Measurements from ENCODE around the gene SMYD3.

SMYD3 gene

GRCh38 chr1:246527402-246528088, 20.5 kb upstream of the SMYD3 start:
- peaks cover 4 to 5% of the 10 kb centered on the region in 2 donors for H3K4me1 Mint-ChIP-seq
- H3K27me3 Mint-ChIP-seq, result no peaks in the 10 kb centered on the region
- ATAC-seq (replicated peaks), result peak; percentile 27 to 46
- no peak for DNase-seq
- peaks cover 13 to 15% of the 10 kb centered on the region in 2 donors for H3K9me3 Mint-ChIP-seq
- no peak overlapping the region for H3K4me3 Mint-ChIP-seq
- H3K36me3 Mint-ChIP-seq, result peaks cover 1 to 4% of the 10 kb centered on the region in 2 donors
- no peak overlapping the region for H3K27ac Mint-ChIP-seq

GRCh38 chr1:246526915-246527314, 19.8 kb upstream of the SMYD3 start:
- no peaks in the 10 kb centered on the region for H3K27me3 Mint-ChIP-seq
- H3K4me3 Mint-ChIP-seq, result no peak overlapping the region
- DNase-seq (no peak), ATAC-seq (replicated peaks) (no peak)
- H3K36me3 Mint-ChIP-seq, result peaks cover 1 to 4% of the 10 kb centered on the region in 2 donors
- H3K9me3 Mint-ChIP-seq, result peaks cover 13 to 14% of the 10 kb centered on the region in 2 donors
- H3K4me1 Mint-ChIP-seq, result peaks cover 4 to 5% of the 10 kb centered on the region in 2 donors
- no peak overlapping the region for H3K27ac Mint-ChIP-seq

GRCh38 chr1:246526380-246526779, 19.3 kb upstream of the SMYD3 start:
- Mint-ChIP-seq H3K4me1 (peaks cover 4 to 5% of the 10 kb centered on the region in 2 donors), H3K27me3 (no peaks in the 10 kb centered on the region), H3K27ac (no peak overlapping the region), H3K36me3 (peaks cover 1 to 3% of the 10 kb centered on the region in 2 donors), H3K9me3 (peaks cover 12% of the 10 kb centered on the region in 2 donors), H3K4me3 (no peak overlapping the region)
- no peak for ATAC-seq (replicated peaks)
- DNase-seq, result no peak

GRCh38 chr1:246519514-246519913, 12.4 kb upstream of the SMYD3 start:
- no peak for ATAC-seq (replicated peaks)
- Mint-ChIP-seq H3K27ac (no peak overlapping the region), H3K9me3 (peaks cover 0 to 5% of the 10 kb centered on the region in 2 donors), H3K36me3 (peaks cover 0 to 2% of the 10 kb centered on the region in 2 donors), H3K4me3 (no peak overlapping the region), H3K4me1 (no peaks in the 10 kb centered on the region), H3K27me3 (peaks cover 0 to 5% of the 10 kb centered on the region in 2 donors)
- DNase-seq, result no peak

- Mint-ChIP-seq H3K4me3 (no peak overlapping the region), H3K36me3 (peaks cover 0 to 2% of the 10 kb centered on the region in 2 donors), H3K9me3 (peaks cover 0 to 10% of the 10 kb centered on the region in 2 donors), H3K27ac (no peak overlapping the region), H3K27me3 (peaks cover 0 to 5% of the 10 kb centered on the region in 2 donors), H3K4me1 (no peaks in the 10 kb centered on the region)
- no peak for DNase-seq
- ATAC-seq (replicated peaks), result no peak
These were observed 11.6 kb upstream of the SMYD3 start for GRCh38 chr1:246518456-246519205.

GRCh38 chr1:246517391-246517790, 10.3 kb upstream of the SMYD3 start:
- peaks cover 0 to 12% of the 10 kb centered on the region in 2 donors for H3K9me3 Mint-ChIP-seq
- H3K27ac Mint-ChIP-seq, result no peak overlapping the region
- ATAC-seq (replicated peaks) (no peak), DNase-seq (no peak)
- H3K4me1 Mint-ChIP-seq, result no peaks in the 10 kb centered on the region
- peaks cover 0 to 5% of the 10 kb centered on the region in 2 donors for H3K27me3 Mint-ChIP-seq
- no peak overlapping the region for H3K4me3 Mint-ChIP-seq
- peaks cover 0 to 2% of the 10 kb centered on the region in 2 donors for H3K36me3 Mint-ChIP-seq

- peaks cover 0 to 12% of the 10 kb centered on the region in 2 donors for H3K9me3 Mint-ChIP-seq
These were observed 9.0 kb upstream of the SMYD3 start for GRCh38 chr1:246516126-246516525.

GRCh38 chr1:246515390-246516005, 8.4 kb upstream of the SMYD3 start:
- no peaks in the 10 kb centered on the region for H3K4me1 Mint-ChIP-seq
- H3K4me3 Mint-ChIP-seq, result no peak overlapping the region
- DNase-seq (no peak), ATAC-seq (replicated peaks) (no peak)
- no peak overlapping the region for H3K27ac Mint-ChIP-seq
- peaks cover 0 to 2% of the 10 kb centered on the region in 2 donors for H3K36me3 Mint-ChIP-seq
- peaks cover 0 to 12% of the 10 kb centered on the region in 2 donors for H3K9me3 Mint-ChIP-seq
- H3K27me3 Mint-ChIP-seq, result peaks cover 0 to 5% of the 10 kb centered on the region in 2 donors

More at GRCh38 chr1:246516126-246516525, 9.0 kb upstream of the SMYD3 start:
- peaks cover 0 to 2% of the 10 kb centered on the region in 2 donors for H3K36me3 Mint-ChIP-seq
- DNase-seq (no peak), ATAC-seq (replicated peaks) (no peak)
- H3K27ac Mint-ChIP-seq, result no peak overlapping the region
- no peak overlapping the region for H3K4me3 Mint-ChIP-seq
- peaks cover 0 to 5% of the 10 kb centered on the region in 2 donors for H3K27me3 Mint-ChIP-seq
- H3K4me1 Mint-ChIP-seq, result no peaks in the 10 kb centered on the region

GRCh38 chr1:246513619-246514343, 6.7 kb upstream of the SMYD3 start:
- peaks cover 0 to 12% of the 10 kb centered on the region in 2 donors for H3K9me3 Mint-ChIP-seq
- peaks cover 0 to 2% of the 10 kb centered on the region in 2 donors for H3K27me3 Mint-ChIP-seq
- ATAC-seq (replicated peaks) (no peak), DNase-seq (no peak)
- peaks cover 0 to 2% of the 10 kb centered on the region in 2 donors for H3K36me3 Mint-ChIP-seq
- H3K27ac Mint-ChIP-seq, result no peak overlapping the region
- no peak overlapping the region for H3K4me3 Mint-ChIP-seq
- H3K4me1 Mint-ChIP-seq, result no peaks in the 10 kb centered on the region

- DNase-seq, result no peak
- H3K36me3 Mint-ChIP-seq, result no peaks in the 10 kb centered on the region
- H3K27me3 Mint-ChIP-seq, result no peaks in the 10 kb centered on the region
- H3K9me3 Mint-ChIP-seq, result peaks cover 0 to 12% of the 10 kb centered on the region in 2 donors
- no peak overlapping the region for H3K27ac Mint-ChIP-seq
- H3K4me1 Mint-ChIP-seq, result peaks cover 0 to 2% of the 10 kb centered on the region in 2 donors
- no peak for ATAC-seq (replicated peaks)
- no peak overlapping the region for H3K4me3 Mint-ChIP-seq
These were observed 6.0 kb upstream of the SMYD3 start for GRCh38 chr1:246513041-246513440.

- peaks cover under 1 to 6% of the 10 kb centered on the region in 2 donors for H3K4me1 Mint-ChIP-seq
- H3K4me3 Mint-ChIP-seq, result no peak overlapping the region
- ATAC-seq (replicated peaks) (no peak), DNase-seq (no peak)
- no peak overlapping the region for H3K27ac Mint-ChIP-seq
- H3K9me3 Mint-ChIP-seq, result peaks cover 0 to 12% of the 10 kb centered on the region in 2 donors
- no peaks in the 10 kb centered on the region for H3K36me3 Mint-ChIP-seq
- no peaks in the 10 kb centered on the region for H3K27me3 Mint-ChIP-seq
These were observed 5.6 kb upstream of the SMYD3 start for GRCh38 chr1:246512635-246513034.

GRCh38 chr1:246512230-246512629, 5.2 kb upstream of the SMYD3 start:
- DNase-seq (no peak), ATAC-seq (replicated peaks) (no peak)
- Mint-ChIP-seq H3K4me3 (no peak overlapping the region), H3K27ac (no peak overlapping the region), H3K36me3 (no peaks in the 10 kb centered on the region), H3K27me3 (no peaks in the 10 kb centered on the region), H3K4me1 (peaks cover 5 to 10% of the 10 kb centered on the region in 2 donors), H3K9me3 (peaks cover 0 to 12% of the 10 kb centered on the region in 2 donors)

GRCh38 chr1:246511203-246511602, 4.1 kb upstream of the SMYD3 start:
- Mint-ChIP-seq H3K27me3 (no peaks in the 10 kb centered on the region), H3K27ac (no peak overlapping the region), H3K4me1 (peaks cover 9 to 15% of the 10 kb centered on the region in 2 donors), H3K9me3 (peaks cover 0 to 9% of the 10 kb centered on the region in 2 donors), H3K36me3 (no peaks in the 10 kb centered on the region), H3K4me3 (no peak overlapping the region)
- no peak for DNase-seq
- ATAC-seq (replicated peaks), result no peak
